Fibroblast of lung (primary cell): Measurements from ENCODE around the gene PPP1R3C. TPM values are rescaled to one million over a fixed set of nuclear protein-coding genes. Genes with fewer than 3 reads are reported as not detected.
A peak's percentile ranks its signal among the peaks of the same experiment; 100 is the strongest.

Source experiments
- DNase-seq, 2 donors: peaks; one replicate each; pipeline versions ENCODE4 v3.0.0 to v3.0.0-alpha.2; 2010; ENCODE audit warnings: low read depth in 2 of 2
- H2AFZ ChIP-seq: 2 replicates; pipeline ENCODE4 v1.5.1; 2012; ENCODE audit warnings: low read length, control low read depth, inconsistent platforms
- H3K27ac ChIP-seq: 2 replicates; pipeline ENCODE4 v1.5.1; 2011; ENCODE audit warnings: low read length, control low read depth; ENCODE audit not compliant: insufficient read depth
- H3K27me3 ChIP-seq: 2 replicates; pipeline ENCODE4 v1.5.1; 2011; ENCODE audit warnings: mild to moderate bottlenecking, low read length; ENCODE audit not compliant: control insufficient read depth, insufficient read depth
- H3K36me3 ChIP-seq: 2 replicates; pipeline ENCODE4 v1.5.1; 2011; ENCODE audit warnings: low read length; ENCODE audit not compliant: control insufficient read depth, insufficient read depth
- H3K4me1 ChIP-seq: 2 replicates; pipeline ENCODE4 v1.5.1; 2011; ENCODE audit warnings: low read length; ENCODE audit not compliant: control insufficient read depth, insufficient read depth; ENCODE audit errors: extremely low read depth
- H3K4me2 ChIP-seq: 2 replicates; pipeline ENCODE4 v1.5.1; 2011; ENCODE audit warnings: low read length, control low read depth; ENCODE audit not compliant: insufficient read depth; ENCODE audit errors: extremely low read depth
- H3K4me3 ChIP-seq, 4 experiments: fragments of 200-600 bp in 1 of 4; sonication (generic) in 1 of 4; replicated peaks in 1 of 4; 2 replicates each; pipeline ENCODE4 v1.5.1; 2011 to 2016; ENCODE audit warnings: low read length in 4 of 4, low read depth in 3 of 4, mild to moderate bottlenecking in 3 of 4, control low read depth in 2 of 4, inconsistent platforms in 1 of 4, mixed read lengths in 1 of 4; ENCODE audit not compliant: insufficient read depth in 1 of 4; ENCODE audit errors: control extremely low read depth in 1 of 4
- H3K79me2 ChIP-seq: 2 replicates; pipeline ENCODE4 v1.5.1; 2012; ENCODE audit warnings: mild to moderate bottlenecking, low read length, inconsistent platforms; ENCODE audit not compliant: control insufficient read depth, insufficient read depth
- H3K9ac ChIP-seq: 2 replicates; pipeline ENCODE4 v1.5.1; 2011; ENCODE audit warnings: mild to moderate bottlenecking, low read length, control low read depth; ENCODE audit not compliant: insufficient read depth
- H3K9me3 ChIP-seq: 2 replicates; pipeline ENCODE4 v1.5.1; 2012; ENCODE audit warnings: low read depth, low read length; ENCODE audit not compliant: control insufficient read depth, insufficient read depth
- H4K20me1 ChIP-seq: 2 replicates; pipeline ENCODE4 v1.5.1; 2011; ENCODE audit warnings: low read length; ENCODE audit not compliant: control insufficient read depth, insufficient read depth; ENCODE audit errors: extremely low read depth
- CTCF ChIP-seq, 2 donors: IDR thresholded peaks in 1 of 2; conservative IDR thresholded peaks in 1 of 2; 1 replicate in 1 of 2; 2 replicates in 1 of 2; pipeline ENCODE4 v1.5.1; 2011 to 2012; ENCODE audit warnings: low read length in 2 of 2, control low read depth in 1 of 2, inconsistent platforms in 1 of 2, low read depth in 1 of 2, mild to moderate bottlenecking in 1 of 2
- EZH2 ChIP-seq: IDR thresholded peaks from 2 replicates; pipeline ENCODE4 v1.5.1; 2012; ENCODE audit warnings: low read length, control low read depth, mild to moderate bottlenecking; ENCODE audit errors: missing control alignments
- polyA plus RNA-seq, 2 donors: library from polyadenylated mRNA; depleted of rRNA in 1 of 2; stranded (reverse) in 1 of 2; unstranded in 1 of 2; fragments of >200 nt; gene quantifications; 2 replicates each; pipeline ENCODE4 v1.2.1, GENCODE V29; 2011 to 2012; ENCODE audit warnings: missing spikeins in 1 of 2
- total RNA-seq: library from RNA; depleted of rRNA; stranded (reverse); fragments of >200 nt; gene quantifications from 2 replicates; pipeline ENCODE4 v1.2.1, GENCODE V29; 2014

Gene PPP1R3C
- total and polyA plus RNA-seq, 2 donors (not counting 1 experiment from before 2014, with no cell fraction given), result 67.8 to 125 TPM

GRCh38 chr10:91679296-91679695 lies 46.4 kb upstream of the PPP1R3C start:
- H3K4me3 ChIP-seq, result no peak overlapping the region
- H3K79me2 ChIP-seq, result no peaks in the 10 kb centered on the region
- no peak overlapping the region for H3K27ac ChIP-seq
- TF ChIP-seq CTCF (conservative IDR thresholded peaks at IDR 0.05 in 1 of 2, IDR thresholded peaks at IDR 0.05 in 1 of 2; ENCODE audit: low read depth in 1 of 2, low read length in 2 of 2) (no peak), EZH2 (no peak)
- peaks cover 6% of the 10 kb centered on the region for H3K4me1 ChIP-seq
- no peaks in the 10 kb centered on the region for H3K27me3 ChIP-seq
- no peak for DNase-seq
- H3K36me3 ChIP-seq, result no peaks in the 10 kb centered on the region
- no peak overlapping the region for H3K9ac ChIP-seq
- no peak overlapping the region for H2AFZ ChIP-seq
- no peak overlapping the region for H3K4me2 ChIP-seq
- H4K20me1 ChIP-seq, result no peaks in the 10 kb centered on the region
- no peaks in the 10 kb centered on the region for H3K9me3 ChIP-seq

GRCh38 chr10:91677911-91678310 lies 45.0 kb upstream of the PPP1R3C start:
- no peak for TF ChIP-seq CTCF (conservative IDR thresholded peaks at IDR 0.05 in 1 of 2, IDR thresholded peaks at IDR 0.05 in 1 of 2; ENCODE audit: low read depth in 1 of 2, low read length in 2 of 2)
- TF ChIP-seq EZH2, result no peak

GRCh38 chr10:91672021-91672608 lies 39.2 kb upstream of the PPP1R3C start:
- peak overlapping the region; percentile 1 for H2AFZ ChIP-seq
- H3K36me3 ChIP-seq, result no peaks in the 10 kb centered on the region
- no peak overlapping the region for H3K27ac ChIP-seq
- peak overlapping the region; percentile 52 for H3K4me2 ChIP-seq
- no peaks in the 10 kb centered on the region for H3K79me2 ChIP-seq
- H3K9me3 ChIP-seq, result no peaks in the 10 kb centered on the region
- TF ChIP-seq EZH2, result no peak
- TF ChIP-seq CTCF (conservative IDR thresholded peaks at IDR 0.05 in 1 of 2, IDR thresholded peaks at IDR 0.05 in 1 of 2; ENCODE audit: low read depth in 1 of 2, low read length in 2 of 2), result no peak
- no peaks in the 10 kb centered on the region for H3K27me3 ChIP-seq
- no peaks in the 10 kb centered on the region for H3K4me1 ChIP-seq
- H3K4me3 ChIP-seq, result no peak overlapping the region
- H3K9ac ChIP-seq, result no peak overlapping the region
- H4K20me1 ChIP-seq, result no peaks in the 10 kb centered on the region
- DNase-seq, result peak; percentile 58 to 78

More at GRCh38 chr10:91677911-91678310, 45.0 kb upstream of the PPP1R3C start:
- Histone ChIP-seq H3K9me3 (no peaks in the 10 kb centered on the region), H3K9ac (no peak overlapping the region), H3K79me2 (no peaks in the 10 kb centered on the region), H4K20me1 (no peaks in the 10 kb centered on the region), H3K36me3 (no peaks in the 10 kb centered on the region), H2AFZ (no peak overlapping the region), H3K4me2 (no peak overlapping the region), H3K4me1 (no peaks in the 10 kb centered on the region), H3K27me3 (no peaks in the 10 kb centered on the region), H3K4me3 (no peak overlapping the region), H3K27ac (no peak overlapping the region)
- no peak for DNase-seq
